ENCODE measurements around the gene BLOC1S4. TPM values are rescaled to one million over a fixed set of nuclear protein-coding genes. Genes with fewer than 3 reads are reported as not detected.

Gene BLOC1S4
- total RNA-seq, 1 experiment from 2014 or later = 10.7 TPM

GRCh38 chr4:6706173-6706572, 9.8 kb upstream of the BLOC1S4 start:
- Histone ChIP-seq H3K36me3 (ENCODE audit: control insufficient read depth, insufficient read depth, low read length) (no peaks in the 10 kb centered on the region; the same call in 1 of the 2 replicates), H3K4me1 (ENCODE audit: control insufficient read depth, insufficient read depth, low read length) (peaks cover 7% of the 10 kb centered on the region; the same call in 1 of the 2 replicates), H3K4me3 (ENCODE audit: low read depth in 2 of 2, low read length in 2 of 2) (no peak overlapping the region), H3K27me3 (ENCODE audit: control insufficient read depth, insufficient read depth, low read length) (no peaks in the 10 kb centered on the region), H3K27ac (ENCODE audit: low read length) (no peak overlapping the region), H3K9me3 (ENCODE audit: control insufficient read depth, insufficient read depth, low read depth, low read length) (no peaks in the 10 kb centered on the region)
- no peak for TF ChIP-seq POLR2AphosphoS5 (IDR thresholded peaks at IDR 0.05; ENCODE audit: low read depth, low read length)
- TF ChIP-seq SIN3A (IDR thresholded peaks at IDR 0.05; ENCODE audit: borderline replicate concordance, insufficient read depth, low read depth, low read length) = no peak
- TF ChIP-seq REST (IDR thresholded peaks at IDR 0.05; ENCODE audit: insufficient read depth in 1 of 2, low read depth in 2 of 2, low read length in 1 of 2) = no peak
- POLR2A ChIA-PET = no interaction called here
- CTCF ChIA-PET = no interaction called here
- intact Hi-C loops (cut with micrococcal nuclease; ENCODE audit: unreplicated experiment) = no loop called here
- in situ Hi-C loops (cut with HindIII; ENCODE audit: low pct_unique_long_range_greater_than_20kb, low sequenced_read_pairs) = no loop called here
- ATAC-seq (no peak), DNase-seq (ENCODE audit: low read depth, low spot score) (no peak)
- no TSS peak for BruUV-seq (replicated peaks)

- Histone ChIP-seq H3K4me1 (ENCODE audit: control insufficient read depth, insufficient read depth, low read length) (peaks cover 7% of the 10 kb centered on the region; the same call in 1 of the 2 replicates), H3K9me3 (ENCODE audit: control insufficient read depth, insufficient read depth, low read depth, low read length) (no peaks in the 10 kb centered on the region), H3K27me3 (ENCODE audit: control insufficient read depth, insufficient read depth, low read length) (no peaks in the 10 kb centered on the region), H3K36me3 (ENCODE audit: control insufficient read depth, insufficient read depth, low read length) (no peaks in the 10 kb centered on the region; the same call in 1 of the 2 replicates), H3K27ac (ENCODE audit: low read length) (peak within 1 kb of the TSS; percentile 95), H3K4me3 (ENCODE audit: low read depth in 2 of 2, low read length in 2 of 2) (peak within 1 kb of the TSS; percentile 92 to 93)
- ATAC-seq (peak; percentile 84), DNase-seq (ENCODE audit: low read depth, low spot score) (peak; percentile 79)
- intact Hi-C loops (cut with micrococcal nuclease; ENCODE audit: unreplicated experiment) = loop anchor here (10.0 kb wide), 1 partner anchor 75 kb away; the partner anchor contains the start of gene KIAA0232
- TF ChIP-seq POLR2AphosphoS5 (IDR thresholded peaks at IDR 0.05; ENCODE audit: low read depth, low read length) (peak; percentile 80), REST (IDR thresholded peaks at IDR 0.05; ENCODE audit: insufficient read depth in 1 of 2, low read depth in 2 of 2, low read length in 1 of 2) (0 out of 4 replicates have a peak, but pooled peaks of 1 of the 2 experiments have one; percentile 27), SIN3A (IDR thresholded peaks at IDR 0.05; ENCODE audit: borderline replicate concordance, insufficient read depth, low read depth, low read length) (no peak), CTCF (IDR thresholded peaks at IDR 0.05) (no peak)
- TSS peak; percentile 96 for BruUV-seq (replicated peaks)
- in situ Hi-C loops (cut with HindIII; ENCODE audit: low pct_unique_long_range_greater_than_20kb, low sequenced_read_pairs) = no loop called here
- ChIA-PET POLR2A (no interaction called here), CTCF (no interaction called here)
Measured at GRCh38 chr4:6709230-6710114, 6.5 kb upstream of the BLOC1S4 start, which contains the start of gene MRFAP1L1. Gene MRFAP1L1 (minus strand): TSS chr4:6709865. CDS start chr4:6709629, 236 bp downstream.

All from Panc1 (cell line).